ENCODE results near the gene BDP1.

GRCh38 chr5:71587766-71588532, 132.5 kb downstream of the BDP1 start:
- TF ChIP-seq CSDC2 (CRISPR knock-in tag; IDR thresholded peaks at IDR 0.05) (no peak), ZFP3 (CRISPR knock-in tag; IDR thresholded peaks at IDR 0.05) (no peak)
- TF ChIP-seq, protein P1, sequence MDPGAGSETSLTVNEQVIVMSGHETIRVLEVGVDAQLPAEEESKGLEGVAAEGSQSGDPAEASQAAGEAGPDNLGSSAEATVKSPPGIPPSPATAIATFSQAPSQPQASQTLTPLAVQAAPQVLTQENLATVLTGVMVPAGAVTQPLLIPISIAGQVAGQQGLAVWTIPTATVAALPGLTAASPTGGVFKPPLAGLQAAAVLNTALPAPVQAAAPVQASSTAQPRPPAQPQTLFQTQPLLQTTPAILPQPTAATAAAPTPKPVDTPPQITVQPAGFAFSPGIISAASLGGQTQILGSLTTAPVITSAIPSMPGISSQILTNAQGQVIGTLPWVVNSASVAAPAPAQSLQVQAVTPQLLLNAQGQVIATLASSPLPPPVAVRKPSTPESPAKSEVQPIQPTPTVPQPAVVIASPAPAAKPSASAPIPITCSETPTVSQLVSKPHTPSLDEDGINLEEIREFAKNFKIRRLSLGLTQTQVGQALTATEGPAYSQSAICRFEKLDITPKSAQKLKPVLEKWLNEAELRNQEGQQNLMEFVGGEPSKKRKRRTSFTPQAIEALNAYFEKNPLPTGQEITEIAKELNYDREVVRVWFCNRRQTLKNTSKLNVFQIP (CRISPR knock-in tag; IDR thresholded peaks at IDR 0.05; ENCODE audit: borderline replicate concordance, low read depth) = no peak
